ENCODE results near the gene RPL35.

Gene RPL35

DNA sequence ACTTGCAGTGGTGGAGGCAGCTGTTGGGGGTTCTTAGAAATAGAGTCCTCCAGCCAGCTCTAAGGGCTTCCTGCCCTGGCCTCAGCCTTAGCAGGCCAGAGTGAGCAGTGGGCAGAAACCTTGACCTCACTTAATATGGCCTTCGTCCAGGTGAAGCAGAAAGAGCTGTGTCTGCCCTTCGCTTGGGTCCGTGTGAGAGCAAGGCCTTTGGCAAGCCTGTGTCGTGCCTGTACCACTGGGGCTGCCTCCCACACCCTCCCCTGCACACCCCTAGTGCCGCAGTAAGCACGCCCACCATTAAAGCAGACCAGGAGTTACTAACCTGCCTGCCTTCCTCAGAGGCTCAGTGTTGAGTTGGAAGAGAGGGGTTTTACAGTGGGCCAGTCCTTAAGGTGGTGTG, 13.7 kb upstream of the RPL35 start:
- no peak for DNase-seq

DNA sequence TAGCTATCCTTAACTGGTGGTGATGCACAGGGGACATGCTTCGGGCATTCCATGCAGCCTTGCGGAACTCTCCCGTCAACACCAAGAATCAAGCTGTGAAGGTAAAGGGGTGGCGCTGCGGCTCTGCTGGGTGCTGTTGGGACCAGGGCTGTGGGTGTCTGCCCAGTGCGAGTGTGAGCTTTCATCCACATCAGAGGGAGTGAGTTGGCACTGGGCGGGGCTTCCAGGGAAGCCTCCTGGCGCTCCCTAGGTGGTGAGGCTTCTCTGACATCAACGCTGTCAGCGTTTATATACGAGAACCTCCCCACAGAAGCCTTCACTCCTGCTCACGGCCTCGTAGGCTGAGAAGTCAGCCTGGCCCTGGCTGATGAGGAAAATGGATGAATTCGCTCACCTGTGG, 11.9 kb upstream of the RPL35 start:
- DNase-seq = no peak

DNA sequence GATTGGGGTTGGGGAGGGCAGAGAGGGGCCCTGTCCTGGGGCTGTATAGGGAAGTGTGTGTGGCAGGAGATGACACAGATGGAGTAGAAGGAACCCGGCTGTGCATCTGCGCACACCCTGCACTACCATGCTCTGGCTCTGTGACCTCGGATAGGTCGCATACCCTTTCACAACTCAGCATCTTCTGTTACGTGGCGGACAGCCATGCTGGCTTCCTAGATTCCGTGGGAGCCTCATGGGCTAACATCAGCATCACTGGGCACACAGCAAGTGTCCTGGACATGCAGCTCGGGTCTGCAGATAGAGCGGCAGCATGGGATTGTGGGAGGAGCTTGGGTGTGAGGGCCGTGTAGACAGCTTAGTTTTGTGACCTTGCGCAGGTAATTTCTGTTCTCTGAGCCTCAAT, 9.4 kb upstream of the RPL35 start:
- DNase-seq = no peak

DNA sequence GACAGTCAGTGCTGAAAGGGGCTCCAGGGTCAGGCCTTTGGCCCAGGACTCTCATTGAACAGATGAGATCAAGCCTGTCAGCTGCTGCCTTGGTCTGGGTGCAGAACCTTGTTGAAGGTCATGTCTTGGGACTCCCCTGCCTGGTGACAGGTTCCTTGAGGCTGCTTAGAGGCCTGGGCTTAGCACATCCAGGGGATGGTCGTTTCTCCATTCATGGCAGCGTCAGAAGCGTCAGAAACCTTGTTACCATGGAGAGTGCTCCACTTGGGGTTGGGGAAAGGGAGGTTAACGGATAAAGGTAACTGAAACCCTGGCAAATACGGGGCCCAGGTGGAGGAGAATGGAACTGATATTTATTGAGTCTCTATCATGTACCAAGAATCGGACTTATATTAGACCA, 9.0 kb upstream of the RPL35 start:
- DNase-seq = no peak

DNA sequence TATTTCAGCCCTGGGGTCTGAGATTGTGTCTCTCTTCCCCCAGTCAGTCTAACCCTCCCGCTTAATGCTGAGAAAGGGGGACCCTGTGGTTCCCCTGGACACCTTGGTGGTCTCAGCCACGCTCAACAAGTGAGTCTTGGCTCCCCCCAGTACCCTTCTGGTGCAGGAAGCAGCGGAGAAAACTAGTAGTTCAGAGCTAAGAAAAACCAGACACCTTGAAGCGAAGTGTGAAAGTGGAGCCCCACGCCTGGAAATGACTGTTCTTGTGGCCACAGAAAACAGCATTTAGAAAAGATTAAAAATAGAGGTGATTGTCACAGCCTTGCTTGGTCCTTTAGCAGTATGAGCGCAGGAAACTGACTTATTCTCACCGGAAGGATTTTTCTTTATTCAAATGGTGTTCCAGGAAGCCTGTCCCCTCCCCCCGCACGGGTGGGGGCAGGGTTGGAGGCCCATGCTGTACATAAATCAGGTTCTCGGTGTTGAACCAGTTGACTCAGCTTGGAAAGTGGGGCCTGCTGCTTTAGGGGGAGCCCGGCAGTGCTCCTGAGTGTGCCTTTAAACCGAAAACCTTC, 8.3 kb upstream of the RPL35 start:
- DNase-seq = no peak

DNA sequence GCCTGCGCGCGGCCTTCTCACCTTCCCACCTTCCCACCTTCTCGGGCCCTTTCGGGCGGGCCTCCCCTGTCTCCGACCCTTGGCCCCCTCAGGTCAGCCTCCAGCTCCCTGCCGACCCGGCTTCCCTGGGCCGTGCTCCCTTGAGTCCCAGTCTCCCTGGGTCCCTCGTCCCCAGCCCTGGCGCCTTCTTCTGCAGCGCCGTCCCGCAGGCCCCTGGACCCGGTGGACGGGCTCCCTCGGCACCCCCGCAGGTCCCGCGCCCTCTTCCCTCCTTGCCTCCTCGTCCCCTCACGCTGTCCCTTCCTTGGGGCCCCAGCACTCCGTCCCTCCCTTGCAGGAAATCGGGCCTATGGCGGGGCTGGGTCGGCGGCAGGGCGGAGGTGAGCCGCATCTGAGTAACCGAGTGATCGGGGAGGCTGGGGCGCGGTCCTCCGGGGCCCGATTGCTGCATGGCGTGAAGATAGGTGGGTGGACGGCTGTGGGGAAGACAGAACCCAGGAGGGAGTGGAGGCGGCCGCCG, 7.8 kb upstream of the RPL35 start:
- DNase-seq = no peak

DNA sequence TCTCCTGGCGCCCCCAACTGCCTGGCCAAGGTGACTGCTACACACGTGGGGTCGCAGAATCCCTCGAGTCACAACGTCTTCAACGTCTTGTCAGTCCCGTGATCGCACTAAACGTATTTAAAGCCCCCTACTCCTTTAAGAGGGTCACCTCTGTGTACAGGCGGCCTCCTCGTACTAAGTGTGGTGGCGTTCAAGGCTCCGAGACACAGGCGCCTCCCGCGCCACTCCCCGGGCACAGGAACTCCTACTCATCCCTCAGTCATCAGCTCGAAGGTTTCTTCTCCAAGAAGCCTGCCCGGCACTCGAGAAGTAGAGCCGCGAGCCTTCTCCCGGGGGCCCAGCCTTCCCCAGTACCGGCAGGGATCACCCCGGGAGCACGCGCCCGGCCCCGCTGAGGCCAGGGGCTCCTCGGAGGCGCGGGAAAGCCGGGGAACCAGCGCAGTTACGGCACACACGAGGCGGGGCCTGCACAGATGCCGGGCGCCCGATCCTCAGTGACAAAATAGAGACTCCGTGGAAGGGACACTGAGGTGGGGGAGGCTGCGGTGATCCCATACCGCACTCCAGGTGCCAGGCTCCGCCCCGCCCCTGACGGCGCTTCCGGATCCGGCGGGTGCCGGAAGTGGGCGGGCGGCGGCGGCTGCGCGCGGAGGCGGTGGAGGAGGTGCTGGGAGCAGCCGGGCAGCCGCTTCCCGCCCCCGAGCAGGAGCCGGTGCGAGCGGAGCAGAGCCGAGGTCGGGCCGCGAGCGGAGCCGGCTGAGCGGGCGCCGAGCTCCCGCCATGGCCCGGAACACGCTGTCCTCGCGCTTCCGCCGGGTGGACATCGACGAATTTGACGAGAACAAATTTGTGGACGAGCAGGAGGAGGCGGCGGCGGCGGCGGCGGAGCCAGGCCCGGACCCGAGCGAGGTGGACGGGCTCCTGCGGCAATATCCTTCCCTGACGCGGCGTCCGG, 7.0 kb upstream of the RPL35 start:
- peak; percentile 74 for DNase-seq

DNA sequence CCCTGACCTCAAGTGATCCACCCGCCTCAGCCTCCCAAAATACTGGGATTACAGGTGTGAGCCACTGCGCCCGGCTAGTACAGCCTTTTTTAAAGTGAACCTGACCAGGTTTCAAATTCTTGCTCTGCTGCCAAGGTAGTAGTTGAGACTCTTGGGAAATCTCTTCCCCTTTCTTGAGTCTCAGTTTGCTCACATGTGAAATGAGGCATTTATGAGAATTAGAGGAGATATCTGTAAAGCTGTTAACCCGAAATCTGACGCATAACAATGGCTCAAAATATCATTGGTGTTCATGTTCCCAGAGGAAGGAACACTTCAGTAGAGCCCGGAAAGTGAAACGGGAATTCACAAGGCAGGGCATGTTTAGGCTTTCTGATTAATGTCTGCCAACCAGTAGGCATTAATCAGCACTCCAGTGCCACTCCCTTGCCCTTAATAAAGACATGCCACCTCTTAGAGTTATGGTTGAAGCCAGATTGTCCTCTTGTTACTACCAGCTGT, 1.7 kb upstream of the RPL35 start:
- DNase-seq = no peak

DNA sequence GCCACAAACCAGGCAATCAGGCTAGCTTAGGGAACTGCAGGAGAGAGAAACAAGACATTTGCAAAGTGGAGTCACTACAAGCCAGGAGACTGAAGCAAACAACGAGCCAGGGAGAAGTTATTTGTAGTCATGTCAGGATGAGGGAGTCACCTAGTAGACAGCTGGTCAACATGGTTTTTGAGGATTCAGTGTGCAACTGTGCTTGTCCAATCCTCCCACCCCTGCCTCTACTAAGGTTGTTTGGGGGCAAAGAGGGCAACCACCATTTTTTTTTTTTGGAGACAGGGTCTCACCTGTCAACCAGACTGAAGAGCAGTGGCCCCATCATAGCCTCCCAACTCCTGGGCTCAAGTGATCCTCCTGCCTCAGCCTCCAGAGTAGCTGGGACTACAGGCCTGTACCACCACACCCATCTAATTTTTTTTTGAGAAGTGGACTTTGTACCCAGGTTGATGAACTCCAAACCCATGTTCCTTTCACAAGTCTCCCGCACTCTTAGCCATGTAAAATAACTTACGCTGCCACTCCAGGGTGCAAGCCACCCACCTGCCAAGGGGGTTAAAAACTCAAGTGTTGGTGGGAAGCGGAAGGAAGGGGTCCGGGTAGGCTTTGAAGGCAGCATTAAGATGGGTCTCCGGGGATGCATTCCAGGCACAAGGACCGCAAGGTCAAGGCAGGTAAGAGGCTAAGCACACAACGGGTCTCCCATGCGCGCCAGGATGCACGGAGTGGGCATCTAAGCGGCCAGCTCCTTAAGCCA, 995 bp downstream of the RPL35 start:
- DNase-seq = no peak

DNA sequence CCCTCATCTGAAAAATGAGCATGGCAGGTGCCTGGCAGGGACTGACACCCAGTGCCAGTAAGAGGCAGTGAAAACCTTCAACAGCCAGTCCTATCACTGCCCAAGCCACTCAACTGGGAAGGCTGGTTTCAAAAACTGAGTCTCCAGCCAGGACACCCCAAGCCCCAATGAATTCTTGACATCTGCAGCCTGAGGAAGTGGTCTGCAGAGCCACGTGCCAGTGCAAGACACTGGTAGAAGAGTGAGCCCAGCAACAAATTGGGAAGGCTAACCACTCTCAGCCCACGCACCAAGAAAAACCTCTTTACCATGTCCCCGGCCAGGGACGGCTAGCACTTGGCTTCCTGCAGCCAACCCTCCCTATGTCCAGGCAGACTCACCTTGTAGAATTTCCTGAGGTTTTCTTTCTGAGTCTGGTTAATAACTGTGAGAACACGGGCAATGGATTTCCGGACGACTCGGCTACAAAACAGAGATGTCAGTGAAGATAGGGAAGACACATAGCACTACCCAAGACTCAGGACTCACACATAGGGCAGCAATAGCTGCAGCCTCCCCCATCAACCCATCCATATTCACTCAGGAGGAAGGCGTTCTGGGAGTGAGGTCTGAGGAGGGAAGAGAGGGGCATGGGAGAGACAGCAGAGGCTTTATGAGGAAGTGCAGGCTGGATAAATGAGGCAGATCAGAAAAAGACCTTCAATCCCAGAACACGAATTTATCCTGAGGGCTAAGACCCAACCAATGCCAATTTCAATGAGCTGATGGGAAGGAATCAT, 1.8 kb downstream of the RPL35 start:
- DNase-seq = no peak

DNA sequence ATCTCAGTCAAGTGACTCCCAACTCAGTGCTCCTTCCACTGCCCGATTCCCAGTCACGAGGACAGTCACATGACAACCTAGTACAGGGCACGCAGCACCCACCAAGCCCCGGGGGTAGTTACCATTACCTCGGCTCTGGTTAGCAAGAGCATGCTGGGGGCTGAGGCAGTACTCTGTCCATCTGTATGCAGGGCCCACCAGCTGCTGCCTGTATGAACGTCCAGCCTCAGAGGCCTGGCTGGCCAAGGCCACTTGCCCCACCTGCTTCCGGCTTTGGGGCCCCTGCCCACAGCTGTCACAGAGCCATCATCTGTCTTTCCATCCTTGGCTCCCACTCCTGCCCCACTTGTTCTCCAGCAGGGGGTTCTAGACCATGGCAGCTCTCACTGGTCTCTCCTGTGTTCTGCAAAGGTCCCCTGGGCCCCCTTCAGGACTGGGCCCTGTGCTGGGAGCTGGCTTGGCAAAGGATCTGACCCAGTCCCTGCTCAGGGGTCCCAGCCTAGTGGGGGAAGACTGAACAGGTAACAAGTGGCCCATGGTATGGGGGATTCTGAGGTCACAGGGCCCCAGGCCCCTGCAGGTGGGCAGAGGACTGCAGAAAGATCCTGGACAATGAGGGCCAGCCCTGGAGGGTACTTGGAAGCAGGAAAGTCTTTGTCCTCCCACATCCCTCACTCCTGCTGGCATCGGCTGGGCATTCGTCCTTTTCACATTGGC, 3.3 kb downstream of the RPL35 start:
- no peak for DNase-seq

DNA sequence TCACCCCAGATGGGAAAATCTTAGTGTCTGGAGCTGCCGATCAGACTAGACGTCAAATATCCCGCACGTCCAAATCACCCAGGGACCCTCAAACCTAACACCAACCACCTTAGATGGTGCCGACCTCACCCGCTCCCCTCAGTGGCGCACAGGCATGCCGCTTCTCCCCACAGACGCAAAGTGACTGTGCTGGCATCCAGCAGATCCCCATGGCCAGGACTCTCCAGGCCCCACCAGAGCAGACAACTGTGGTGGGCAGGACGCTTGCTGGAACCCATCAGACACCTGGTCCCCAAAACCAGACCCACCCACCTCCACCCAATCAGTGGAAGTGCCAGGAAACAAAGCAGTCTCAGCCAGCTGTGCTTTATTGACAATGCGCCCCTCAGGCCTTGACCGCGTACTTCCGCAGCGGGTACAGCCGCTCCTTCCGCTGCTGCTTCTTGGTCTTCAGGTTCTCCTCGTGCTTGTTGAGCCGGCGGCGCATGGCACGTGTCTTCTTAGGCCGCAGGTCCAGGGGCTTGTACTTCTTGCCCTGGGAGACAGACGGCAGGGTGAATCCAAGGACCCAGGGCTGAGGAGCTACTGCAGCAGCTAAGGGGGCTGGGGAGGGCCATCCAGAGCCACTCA, 4.1 kb downstream of the RPL35 start:
- DNase-seq = no peak

DNA sequence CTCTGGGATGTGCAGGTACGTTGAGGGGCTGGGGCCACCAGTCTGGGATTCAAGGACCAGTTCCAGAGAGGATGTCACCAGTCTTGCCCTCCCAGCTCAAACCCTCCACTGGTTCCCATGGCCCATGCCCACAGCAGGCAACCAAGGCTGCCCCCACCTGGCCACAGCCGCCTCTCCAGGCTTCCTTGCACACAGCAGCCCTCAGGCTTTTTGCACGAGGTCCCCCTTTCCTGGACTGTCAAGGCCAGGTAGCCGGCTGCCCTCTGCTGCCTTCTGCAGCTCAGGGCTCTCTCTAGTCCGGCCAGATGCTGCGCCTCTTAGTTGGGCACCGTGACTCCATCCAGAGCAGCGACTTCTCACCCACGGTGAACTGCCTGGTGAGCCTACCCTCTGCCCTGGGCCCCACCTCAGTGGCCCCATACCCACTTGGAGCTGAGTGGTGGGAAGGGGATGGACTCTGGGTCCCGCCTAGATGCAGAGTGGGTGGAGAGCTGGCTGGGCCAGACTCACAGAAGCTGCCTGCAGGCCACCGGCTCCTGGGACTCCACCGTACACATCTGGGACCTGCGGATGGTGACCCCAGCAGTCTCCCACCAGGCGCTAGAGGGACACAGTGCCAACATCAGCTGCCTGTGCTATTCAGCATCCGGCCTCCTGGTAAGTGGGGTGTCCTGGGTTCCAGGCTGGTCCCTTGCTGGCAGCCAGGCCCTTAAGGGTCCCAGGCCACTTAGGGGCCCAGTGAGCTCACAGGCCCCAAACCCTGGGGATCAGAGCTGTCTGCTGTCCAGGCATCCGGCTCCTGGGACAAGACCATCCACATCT, 5.6 kb downstream of the RPL35 start:
- DNase-seq = no peak

DNA sequence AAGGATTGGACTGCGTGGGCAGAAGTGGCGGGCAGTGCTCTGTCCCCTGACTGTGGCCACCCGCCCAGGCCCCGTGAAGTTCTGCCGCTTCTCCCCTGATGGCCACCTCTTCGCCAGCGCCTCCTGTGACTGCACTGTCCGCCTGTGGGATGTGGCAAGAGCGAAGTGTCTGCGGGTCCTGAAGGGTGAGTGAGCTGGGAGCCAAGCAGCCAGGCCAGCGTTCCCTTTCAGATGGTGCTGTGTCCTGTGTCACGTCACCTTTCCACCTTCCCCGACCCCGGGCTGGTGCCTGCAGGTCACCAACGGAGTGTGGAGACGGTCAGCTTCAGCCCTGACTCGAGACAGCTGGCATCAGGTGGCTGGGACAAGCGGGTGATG, 6.2 kb downstream of the RPL35 start:
- DNase-seq = no peak

DNA sequence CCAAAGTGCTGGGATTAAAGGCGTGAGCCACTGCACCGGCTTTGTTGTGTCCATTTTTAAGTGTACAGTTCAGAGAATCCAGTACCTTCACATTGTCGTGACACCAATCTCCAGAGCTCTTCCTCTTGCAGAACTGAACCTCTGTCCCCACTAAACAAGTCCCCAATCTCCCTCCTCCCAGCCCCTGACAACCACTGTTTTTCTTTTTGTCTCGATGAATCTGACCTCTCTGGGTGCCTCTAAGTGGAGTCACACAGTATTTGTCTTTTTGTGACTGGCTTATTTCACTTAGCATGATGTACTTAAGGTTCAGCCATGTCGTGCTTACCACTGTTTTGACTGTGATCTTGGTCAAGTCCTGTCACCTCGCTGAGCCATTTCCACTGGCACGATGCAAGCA, 6.9 kb downstream of the RPL35 start:
- no peak for DNase-seq

DNA sequence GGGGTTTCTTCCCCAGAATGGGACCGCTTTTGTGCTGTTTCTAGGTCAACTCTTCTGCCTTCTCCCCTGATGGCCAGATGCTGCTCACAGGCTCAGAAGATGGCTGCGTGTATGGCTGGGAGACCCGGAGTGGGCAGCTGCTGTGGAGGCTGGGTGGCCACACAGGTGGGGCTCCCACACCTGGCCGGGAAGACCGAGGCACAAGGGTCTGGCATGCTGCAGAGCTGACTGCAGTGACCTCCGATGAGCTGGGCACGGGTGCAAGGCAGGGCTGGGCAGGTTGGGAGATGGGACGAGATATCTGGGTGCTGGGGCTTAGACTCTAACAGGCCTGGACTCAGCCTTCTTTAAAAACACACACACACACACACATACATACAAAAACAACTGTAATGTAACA, 7.6 kb downstream of the RPL35 start:
- DNase-seq = no peak

DNA sequence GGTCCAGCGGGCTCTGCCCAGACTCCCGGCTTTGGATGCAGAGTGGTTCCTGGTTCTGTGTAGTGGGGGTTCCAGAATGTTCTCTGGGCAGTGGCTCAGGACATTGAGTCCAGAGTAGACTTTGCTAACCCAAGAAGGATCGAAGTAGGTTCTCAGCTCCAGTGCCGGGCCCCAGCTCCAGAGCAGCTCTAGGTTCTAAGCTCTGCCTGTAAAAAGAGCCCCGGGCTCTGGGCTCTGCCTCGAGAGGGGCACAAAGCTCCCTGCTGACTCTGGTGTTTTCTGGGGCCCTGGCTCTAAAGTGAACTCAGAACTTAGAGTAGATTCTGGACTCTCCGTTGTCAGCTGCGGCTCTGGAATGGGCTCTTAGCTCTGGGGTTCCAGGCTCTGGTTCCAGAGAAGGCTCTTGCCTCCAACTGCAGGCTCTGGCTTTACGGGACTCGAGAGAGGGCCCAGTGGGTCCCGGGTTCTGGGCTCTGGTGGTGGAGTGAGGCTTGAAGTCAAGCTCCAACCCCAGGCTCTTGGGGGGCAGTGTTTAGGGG, 8.1 kb downstream of the RPL35 start:
- DNase-seq = no peak

DNA sequence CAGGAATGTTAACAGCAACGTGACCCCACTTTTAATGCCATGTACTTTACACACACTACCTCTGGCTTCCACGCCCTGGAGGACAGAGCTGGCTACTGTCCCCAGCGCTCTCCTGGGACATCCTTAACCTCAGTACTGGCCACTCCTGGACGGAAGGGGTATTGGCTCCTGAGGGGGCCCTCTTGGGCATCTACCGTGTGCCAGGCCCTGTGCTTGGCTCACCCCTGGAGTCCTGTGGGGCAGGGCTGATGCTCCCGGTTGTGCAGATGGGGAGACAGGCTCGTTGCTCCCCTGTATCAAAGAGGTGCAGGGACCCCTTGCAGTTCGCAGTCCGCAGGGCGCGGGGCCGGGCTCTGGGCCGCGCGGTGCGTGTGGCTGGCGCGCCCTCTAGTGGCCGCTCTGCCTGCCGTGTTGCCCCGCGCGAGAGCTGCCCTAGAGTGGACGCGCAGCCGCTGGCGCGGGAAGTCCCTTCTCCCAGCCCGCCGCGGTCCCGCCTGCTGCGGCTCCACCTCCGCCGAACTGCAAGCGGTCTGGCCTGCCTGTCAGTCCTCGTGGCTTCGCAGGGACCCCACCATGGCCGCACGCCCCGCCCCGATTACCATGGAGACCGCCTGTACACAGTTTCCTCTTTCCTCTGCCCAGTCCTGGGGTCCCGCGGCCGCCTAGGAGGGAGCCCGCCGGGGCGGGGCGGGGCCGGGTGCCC, 8.8 kb downstream of the RPL35 start, which contains the start of gene WDR38:
TSS of gene WDR38 (plus strand) at position 632 of the 703 bp plus-strand sequence. CDS start 72 bp downstream, outside the sequence.
- DNase-seq = peak; percentile 53

DNA sequence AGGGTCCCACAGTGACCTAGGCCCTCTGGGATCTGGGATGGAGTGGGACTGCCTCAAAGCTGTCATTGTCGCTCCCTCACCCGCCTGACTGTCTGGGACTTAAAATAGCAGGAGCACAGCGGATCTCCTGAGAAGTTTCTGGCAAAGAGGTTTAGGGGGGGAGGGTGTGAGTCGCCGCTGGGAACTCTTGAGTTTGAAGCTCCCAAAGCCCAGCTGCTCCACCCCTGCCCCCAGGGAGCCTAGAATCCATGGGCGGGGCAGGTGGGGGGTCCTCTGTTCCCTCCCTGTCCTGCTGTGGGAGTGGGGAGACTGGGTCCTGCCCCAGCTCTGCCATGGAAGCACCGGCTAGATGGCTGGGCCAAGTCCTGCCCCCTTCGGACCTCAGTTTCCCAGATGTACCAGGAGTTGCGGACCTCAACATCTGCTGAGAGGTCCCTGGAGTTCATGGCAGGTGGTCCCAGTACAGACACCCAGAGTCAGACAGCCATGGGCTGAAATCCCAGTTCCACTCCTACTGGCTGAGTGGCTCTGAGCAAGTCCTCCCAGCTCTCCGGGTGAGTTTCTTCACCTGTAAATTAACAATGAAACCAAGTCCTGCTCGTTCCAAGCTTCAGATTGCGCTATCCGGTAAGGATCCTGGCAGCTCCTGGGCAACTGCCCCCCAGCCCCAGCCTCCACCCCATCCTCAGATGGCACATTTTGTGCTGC, 9.5 kb downstream of the RPL35 start:
- DNase-seq = no peak
